ENCODE results near the gene PSMG3. TPM values are rescaled to one million over a fixed set of nuclear protein-coding genes. Genes with fewer than 3 reads are reported as not detected.

Gene PSMG3
- total RNA-seq, 3 donors from 2014 or later = 75.8 to 82.5 (median 82.5) TPM

DNA sequence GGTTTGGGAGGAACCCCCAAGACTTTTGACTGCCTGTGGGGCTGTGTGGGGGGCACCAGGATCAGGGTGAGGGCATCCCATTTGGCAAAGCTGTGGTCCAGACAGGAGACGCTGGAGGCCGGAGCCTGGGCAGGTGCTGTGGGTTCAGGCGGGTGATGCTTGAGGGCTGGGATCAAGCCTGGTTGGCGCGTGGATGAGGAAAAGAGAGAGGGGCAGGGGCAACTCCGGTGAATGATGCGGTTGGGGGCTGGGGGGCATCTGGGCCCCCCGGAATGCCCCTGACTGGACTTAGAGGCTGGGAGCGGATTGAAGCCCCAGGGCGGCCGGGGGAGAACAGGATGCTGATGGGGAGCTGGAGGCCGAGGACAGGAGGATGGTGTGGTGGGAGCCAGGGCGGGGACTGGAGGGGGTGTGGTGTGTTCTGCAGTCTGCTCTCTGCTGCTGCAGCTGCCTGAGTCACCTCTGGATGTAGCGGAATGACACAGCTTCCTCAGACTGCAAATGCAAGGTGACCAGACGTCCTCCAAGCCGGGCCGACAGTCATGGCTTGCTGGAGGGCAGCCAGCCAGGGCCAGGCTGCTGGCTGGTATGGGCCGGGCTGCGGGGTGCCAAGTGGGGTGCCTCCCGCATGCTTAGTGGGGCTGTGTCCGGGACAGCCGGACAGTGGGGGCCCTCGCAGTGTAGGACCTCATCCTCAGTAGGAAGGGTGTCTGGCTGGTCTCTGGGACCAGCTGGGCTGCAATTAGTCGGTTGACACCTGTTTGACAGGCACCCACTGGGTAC lies 36.1 kb downstream of the PSMG3 start:
- peaks cover 2% of the 10 kb centered on the region for H3K36me3 Mint-ChIP-seq (ENCODE audit: insufficient read depth)
- peaks cover 35% of the 10 kb centered on the region for H3K4me1 Mint-ChIP-seq (ENCODE audit: low read depth)
- no peak for DNase-seq
- H3K4me3 Mint-ChIP-seq = peak overlapping the region; percentile 90
- H3K27me3 Mint-ChIP-seq (ENCODE audit: low read depth) = no peaks in the 10 kb centered on the region
- no peaks in the 10 kb centered on the region for H3K9me3 Mint-ChIP-seq
- peak; percentile 32 to 35 for ATAC-seq

DNA sequence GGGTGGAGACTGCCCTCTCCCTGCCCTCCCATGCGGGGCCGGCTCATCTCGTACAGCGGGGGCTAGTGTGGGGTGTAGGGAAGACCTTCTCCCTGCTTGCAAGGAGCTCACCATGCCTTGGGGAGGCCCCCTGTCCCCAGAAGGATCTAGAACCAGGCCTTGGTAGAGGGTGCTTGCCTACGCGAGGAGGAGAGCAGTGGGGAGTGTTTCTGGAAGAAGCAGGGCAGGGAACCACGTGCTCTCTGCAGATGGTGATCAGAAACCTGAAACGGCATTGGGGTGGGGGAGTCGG lies 36.6 kb downstream of the PSMG3 start:
- H3K36me3 Mint-ChIP-seq (ENCODE audit: insufficient read depth) = peaks cover 2% of the 10 kb centered on the region
- no peaks in the 10 kb centered on the region for H3K27me3 Mint-ChIP-seq (ENCODE audit: low read depth)
- H3K9me3 Mint-ChIP-seq = no peaks in the 10 kb centered on the region
- peak overlapping the region; percentile 90 for H3K4me3 Mint-ChIP-seq
- H3K4me1 Mint-ChIP-seq (ENCODE audit: low read depth) = peaks cover 35% of the 10 kb centered on the region
- DNase-seq (no peak), ATAC-seq (no peak)

DNA sequence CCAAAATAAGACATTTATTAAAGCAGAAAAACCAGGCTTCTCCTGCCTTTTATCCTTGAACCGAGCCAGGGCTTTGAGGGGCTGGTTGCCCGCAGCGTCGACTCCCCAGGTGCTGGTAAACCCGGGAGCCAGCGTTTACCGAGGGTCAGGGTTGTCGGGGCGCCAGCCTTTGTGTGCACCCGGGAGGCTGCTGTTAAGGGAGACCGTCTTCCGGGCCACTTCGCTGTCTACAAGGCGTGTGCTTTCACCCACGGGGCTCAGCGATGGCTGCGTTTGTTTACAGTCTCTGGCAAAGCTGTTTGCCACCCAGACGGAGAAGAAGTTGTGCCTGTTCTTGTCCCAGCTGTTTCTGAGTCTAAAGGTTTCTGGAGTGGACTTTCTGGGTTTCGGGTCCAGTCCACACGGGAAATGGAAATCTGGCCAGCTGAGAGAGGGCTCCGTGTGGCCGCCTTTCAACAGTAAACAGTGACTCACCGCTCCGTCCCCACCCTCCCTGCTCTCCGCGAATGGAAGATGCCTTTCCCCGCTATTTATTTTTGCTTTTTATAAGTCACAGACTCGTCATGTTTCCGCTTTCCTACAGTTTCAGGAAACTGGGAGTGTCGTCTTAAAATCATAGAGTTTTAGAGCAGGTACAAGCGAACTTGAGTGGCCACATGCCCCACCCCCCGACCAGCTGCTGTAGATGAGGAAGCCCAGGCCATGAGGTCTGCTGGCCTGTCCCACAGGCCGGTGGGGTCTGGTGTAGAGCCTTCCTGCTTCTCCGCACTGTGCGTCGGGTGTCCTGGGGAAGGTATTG lies 37.2 kb downstream of the PSMG3 start:
- no peaks in the 10 kb centered on the region for H3K27me3 Mint-ChIP-seq (ENCODE audit: low read depth)
- peak overlapping the region; percentile 90 for H3K4me3 Mint-ChIP-seq
- H3K4me1 Mint-ChIP-seq (ENCODE audit: low read depth) = peaks cover 35% of the 10 kb centered on the region
- peaks cover 2% of the 10 kb centered on the region for H3K36me3 Mint-ChIP-seq (ENCODE audit: insufficient read depth)
- DNase-seq = peak; percentile 57
- no peaks in the 10 kb centered on the region for H3K9me3 Mint-ChIP-seq
- ATAC-seq = peak; percentile 42 to 46

DNA sequence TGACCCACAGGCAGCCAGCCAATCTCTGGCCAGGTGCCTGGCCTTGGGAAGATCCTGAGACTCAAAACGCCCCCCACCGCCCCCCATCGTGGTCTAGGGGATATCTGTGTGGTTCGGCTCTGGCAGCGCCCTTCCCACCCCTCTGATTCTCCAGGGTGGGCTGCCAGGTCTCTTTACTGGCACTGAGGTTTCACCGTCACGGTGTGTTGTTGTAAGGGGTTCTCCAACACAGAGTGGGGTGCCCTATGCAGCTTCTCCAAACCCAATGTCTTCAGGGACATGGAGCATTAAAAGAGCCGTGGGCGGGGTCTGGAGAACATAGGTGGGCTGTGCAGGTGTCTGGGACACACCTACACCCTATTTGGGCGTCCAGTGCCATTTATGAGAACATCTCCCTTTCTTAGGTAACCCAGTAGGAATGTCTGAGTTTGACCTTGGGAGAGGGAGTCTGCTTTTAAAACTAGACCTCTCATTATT lies 37.8 kb downstream of the PSMG3 start:
- peaks cover 35% of the 10 kb centered on the region for H3K4me1 Mint-ChIP-seq (ENCODE audit: low read depth)
- DNase-seq = no peak

DNA sequence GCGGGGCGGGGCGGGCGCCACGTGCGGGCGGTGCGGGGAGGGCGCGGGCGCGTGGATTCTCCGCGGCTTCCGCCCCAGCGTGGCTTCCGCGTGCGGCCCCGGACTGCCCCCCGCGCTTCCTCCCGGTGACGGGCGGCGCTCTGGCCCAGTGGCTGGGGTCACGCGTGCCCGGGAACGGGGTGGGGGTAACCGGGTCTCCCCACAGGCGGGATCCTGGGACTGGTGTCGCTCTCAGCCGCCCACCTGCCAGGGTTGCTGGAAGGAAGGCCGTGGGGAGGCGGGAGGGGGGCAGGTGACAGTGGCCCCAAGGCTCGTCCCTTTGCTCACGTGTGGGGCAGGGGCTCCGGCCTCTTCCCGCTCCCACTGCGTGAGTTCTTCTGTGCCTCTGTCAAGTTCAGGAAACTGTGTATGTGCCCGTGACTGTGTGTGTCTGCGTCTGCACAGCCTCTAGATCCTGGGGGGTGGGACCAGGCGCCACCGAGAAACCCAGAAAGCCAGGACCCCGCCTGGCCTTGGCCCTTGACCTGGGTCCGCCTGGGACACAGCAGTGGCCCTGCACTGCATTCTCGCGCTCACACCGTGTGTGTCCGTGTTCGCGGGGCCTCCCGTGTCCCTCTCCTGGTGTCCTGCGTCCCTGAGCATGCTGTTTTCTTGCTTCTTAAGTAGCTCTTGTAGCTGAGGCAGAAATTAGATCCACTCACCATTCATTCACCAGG lies 38.4 kb downstream of the PSMG3 start:
- Mint-ChIP-seq H3K4me1 (ENCODE audit: low read depth) (peaks cover 33% of the 10 kb centered on the region), H3K36me3 (ENCODE audit: insufficient read depth) (peaks cover under 1% of the 10 kb centered on the region), H3K27me3 (ENCODE audit: low read depth) (peaks cover 5% of the 10 kb centered on the region), H3K4me3 (peak overlapping the region; percentile 90), H3K9me3 (no peaks in the 10 kb centered on the region)
- ATAC-seq (peak; percentile 24 to 27), DNase-seq (peak; percentile 38)

More for the DNA sequence above, 37.8 kb downstream of the PSMG3 start:
- Mint-ChIP-seq H3K9me3 (no peaks in the 10 kb centered on the region), H3K27me3 (ENCODE audit: low read depth) (no peaks in the 10 kb centered on the region), H3K4me3 (peak overlapping the region; percentile 90), H3K36me3 (ENCODE audit: insufficient read depth) (peaks cover 2% of the 10 kb centered on the region)
- no peak for ATAC-seq

DNA sequence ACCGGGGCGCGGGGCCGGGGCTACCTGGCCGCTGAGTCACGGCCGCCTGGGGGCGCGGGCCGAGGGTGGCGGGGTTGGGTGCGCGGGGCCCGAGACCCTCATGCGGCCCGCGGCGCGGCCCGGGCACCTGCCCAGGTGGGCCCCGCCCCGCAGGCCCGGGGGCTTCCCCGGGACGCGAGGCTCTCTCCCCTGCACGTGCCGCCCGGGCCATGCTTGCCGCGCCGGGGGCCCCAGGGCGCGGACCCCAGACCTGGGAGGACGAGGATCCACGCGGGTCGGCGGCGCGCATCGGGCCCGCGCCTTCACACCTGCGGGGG lies 38.9 kb downstream of the PSMG3 start:
- no peaks in the 10 kb centered on the region for H3K9me3 Mint-ChIP-seq
- peaks cover 30% of the 10 kb centered on the region for H3K4me1 Mint-ChIP-seq (ENCODE audit: low read depth)
- H3K4me3 Mint-ChIP-seq = no peak overlapping the region
- DNase-seq = no peak
- H3K36me3 Mint-ChIP-seq (ENCODE audit: insufficient read depth) = no peaks in the 10 kb centered on the region
- ATAC-seq = peak; percentile 30 to 39
- H3K27me3 Mint-ChIP-seq (ENCODE audit: low read depth) = peaks cover 5% of the 10 kb centered on the region

DNA sequence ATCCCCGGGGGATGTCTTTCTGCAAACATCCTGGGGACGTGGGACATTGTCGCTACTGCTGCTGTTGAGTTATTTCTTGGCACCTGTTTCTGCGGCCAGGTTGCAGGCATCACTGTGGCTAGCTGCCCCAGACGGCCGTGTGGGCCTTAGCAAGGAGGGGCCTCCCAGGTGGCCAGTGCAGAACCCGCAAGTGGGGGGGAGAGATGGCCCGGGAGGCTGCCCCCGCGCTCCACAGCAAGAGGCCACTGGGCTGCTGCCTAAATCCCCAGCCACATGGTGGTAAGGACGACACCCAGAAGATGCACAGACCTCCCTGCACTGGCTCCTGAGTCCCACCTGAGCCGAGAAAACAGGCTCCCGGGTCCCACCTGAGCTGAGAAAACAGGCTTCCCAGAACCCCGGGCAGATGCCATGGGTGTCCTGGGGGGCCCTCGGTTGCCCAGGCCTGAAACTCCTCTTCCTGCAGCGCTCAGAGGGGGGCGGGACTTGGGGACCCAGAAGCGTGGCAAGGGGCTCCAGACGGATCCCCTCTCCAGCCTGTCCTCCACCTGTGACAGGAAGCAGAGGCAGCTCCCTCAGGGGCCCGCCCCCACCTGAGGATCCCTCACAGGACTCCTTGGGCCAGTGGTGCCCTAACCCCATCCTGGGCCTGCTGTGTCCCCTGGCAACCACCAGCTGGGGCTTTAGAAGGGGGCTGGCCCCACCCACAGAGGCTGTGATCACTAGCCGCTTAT lies 40.3 kb downstream of the PSMG3 start:
- Mint-ChIP-seq H3K36me3 (ENCODE audit: insufficient read depth) (no peaks in the 10 kb centered on the region), H3K4me1 (ENCODE audit: low read depth) (peaks cover 30% of the 10 kb centered on the region), H3K9me3 (no peaks in the 10 kb centered on the region), H3K27me3 (ENCODE audit: low read depth) (peaks cover 8% of the 10 kb centered on the region), H3K4me3 (peak overlapping the region; percentile 74)
- ATAC-seq (no peak), DNase-seq (no peak)

DNA sequence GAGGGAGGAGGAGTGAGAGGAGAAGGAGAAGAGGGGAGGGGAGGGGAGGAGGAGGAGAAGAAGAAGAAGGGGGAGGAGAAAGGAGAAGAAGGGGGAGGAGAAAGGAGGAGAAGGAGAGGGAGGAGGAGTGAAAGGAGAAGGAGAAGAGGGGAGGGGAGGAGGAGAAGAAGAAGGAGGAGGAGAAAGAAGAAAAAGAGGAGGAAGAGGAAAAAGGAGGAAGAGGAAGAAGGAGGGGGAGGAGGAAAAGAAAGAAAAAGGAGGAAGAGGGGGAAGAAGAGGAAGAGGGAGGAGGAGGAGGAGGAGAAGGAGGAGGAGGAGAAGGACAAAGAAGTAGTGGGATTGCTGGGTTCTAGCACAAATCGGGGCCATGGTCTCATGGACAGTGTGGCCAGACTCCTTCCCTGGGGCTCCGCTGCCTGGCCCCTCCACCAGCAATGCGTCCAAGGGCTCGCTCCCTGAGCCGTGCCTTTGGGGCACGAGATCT lies 43.5 kb downstream of the PSMG3 start:
- no peaks in the 10 kb centered on the region for H3K9me3 Mint-ChIP-seq
- ATAC-seq = no peak
- H3K4me3 Mint-ChIP-seq = no peak overlapping the region
- no peaks in the 10 kb centered on the region for H3K36me3 Mint-ChIP-seq (ENCODE audit: insufficient read depth)
- H3K27me3 Mint-ChIP-seq (ENCODE audit: low read depth) = peaks cover 8% of the 10 kb centered on the region
- no peak for DNase-seq
- peaks cover 3% of the 10 kb centered on the region for H3K4me1 Mint-ChIP-seq (ENCODE audit: low read depth)

DNA sequence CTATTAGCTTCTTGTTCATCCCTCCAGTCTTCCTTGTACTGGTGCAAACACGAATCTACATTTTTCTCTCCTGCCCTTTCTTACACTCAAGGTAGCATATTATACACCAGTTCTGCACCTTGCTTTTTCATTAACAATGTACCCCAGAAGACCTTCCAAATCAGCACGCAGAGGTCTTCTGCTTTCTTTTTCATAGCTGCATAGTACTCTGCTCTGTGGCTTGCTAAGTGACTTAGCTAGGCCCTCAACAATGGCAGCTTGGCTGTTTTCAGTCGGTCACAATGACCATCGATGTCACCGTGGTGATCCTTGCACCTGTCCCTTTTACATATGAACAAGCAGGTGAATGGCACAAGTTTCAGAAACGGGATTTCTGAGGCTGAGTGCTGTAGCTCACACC lies 44.4 kb downstream of the PSMG3 start:
- Mint-ChIP-seq H3K27me3 (ENCODE audit: low read depth) (peaks cover 8% of the 10 kb centered on the region), H3K4me3 (no peak overlapping the region), H3K4me1 (ENCODE audit: low read depth) (peaks cover 4% of the 10 kb centered on the region), H3K36me3 (ENCODE audit: insufficient read depth) (no peaks in the 10 kb centered on the region), H3K9me3 (no peaks in the 10 kb centered on the region)
- DNase-seq (no peak), ATAC-seq (no peak)

DNA sequence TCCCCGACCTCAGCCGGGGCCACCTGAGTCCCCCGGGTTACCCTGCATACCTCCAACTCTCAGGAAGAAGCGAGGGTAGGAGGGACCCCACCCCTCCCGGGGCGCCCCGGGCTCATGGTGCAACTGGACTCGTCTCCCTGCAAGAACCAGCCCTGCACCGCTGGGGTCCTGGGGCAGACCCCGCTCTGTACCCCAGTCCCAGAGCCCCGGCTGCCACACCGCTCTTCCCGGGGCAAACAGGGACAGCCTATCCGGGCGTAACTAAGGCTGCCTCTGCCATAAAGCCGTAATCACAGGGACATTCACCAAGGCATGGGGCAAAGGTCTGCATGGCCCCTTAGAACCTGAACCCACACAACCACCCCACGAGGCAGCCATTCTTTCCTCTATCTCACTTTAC lies 46.0 kb downstream of the PSMG3 start:
- ATAC-seq = no peak
- H3K9me3 Mint-ChIP-seq = peaks cover 5% of the 10 kb centered on the region

DNA sequence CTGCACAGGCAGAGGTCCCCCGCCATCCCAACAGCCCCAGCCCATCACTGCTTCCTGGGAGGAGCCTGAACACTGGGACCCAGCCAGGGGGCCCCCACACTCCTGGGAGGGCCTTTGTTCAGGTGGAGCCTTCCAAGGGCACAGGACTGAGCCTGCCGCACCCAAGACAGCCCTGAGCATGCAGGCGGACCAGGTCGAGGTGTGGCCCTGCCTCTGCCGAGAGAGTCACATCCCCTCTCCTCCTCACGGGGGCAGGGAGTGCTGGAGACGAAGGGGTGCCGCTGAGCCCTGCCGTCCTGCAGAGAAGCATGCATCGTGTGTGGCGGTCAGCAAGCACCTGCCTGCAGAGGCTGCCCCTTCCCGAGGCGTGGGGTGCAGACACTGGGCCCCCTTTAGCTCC lies 46.6 kb downstream of the PSMG3 start:
- ATAC-seq (no peak), DNase-seq (no peak)
- Mint-ChIP-seq H3K4me1 (ENCODE audit: low read depth) (peaks cover 4% of the 10 kb centered on the region), H3K27me3 (ENCODE audit: low read depth) (peaks cover 8% of the 10 kb centered on the region), H3K4me3 (no peak overlapping the region), H3K9me3 (peaks cover 5% of the 10 kb centered on the region), H3K36me3 (ENCODE audit: insufficient read depth) (no peaks in the 10 kb centered on the region)

More for the DNA sequence above, 46.0 kb downstream of the PSMG3 start:
- Mint-ChIP-seq H3K4me1 (ENCODE audit: low read depth) (peaks cover 4% of the 10 kb centered on the region), H3K4me3 (no peak overlapping the region), H3K27me3 (ENCODE audit: low read depth) (peaks cover 8% of the 10 kb centered on the region), H3K36me3 (ENCODE audit: insufficient read depth) (no peaks in the 10 kb centered on the region)
- DNase-seq = no peak

DNA sequence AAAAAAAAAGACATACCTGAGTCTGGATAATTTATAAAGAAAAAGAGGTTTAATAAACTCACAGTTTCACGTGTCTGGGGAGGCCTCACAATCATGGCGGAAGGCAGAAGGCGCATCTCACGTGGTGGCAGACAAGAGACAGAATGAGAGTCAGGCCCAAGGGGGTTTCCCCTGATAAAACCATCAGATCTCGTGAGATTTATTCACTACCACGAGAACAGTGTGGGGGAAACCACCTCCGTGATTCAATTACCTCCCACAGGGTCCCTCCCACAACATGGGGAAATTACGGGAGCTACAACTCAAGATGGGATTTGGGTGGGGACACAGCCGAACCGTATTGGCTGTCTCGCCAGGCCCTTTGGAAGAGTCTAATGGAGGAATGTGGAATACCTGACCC lies 48.4 kb downstream of the PSMG3 start:
- H3K4me3 Mint-ChIP-seq = no peak overlapping the region
- ATAC-seq (peak; percentile 66), DNase-seq (no peak)
- H3K9me3 Mint-ChIP-seq = peaks cover 5% of the 10 kb centered on the region
- peaks cover 4% of the 10 kb centered on the region for H3K4me1 Mint-ChIP-seq (ENCODE audit: low read depth)
- H3K36me3 Mint-ChIP-seq (ENCODE audit: insufficient read depth) = no peaks in the 10 kb centered on the region
- peaks cover 3% of the 10 kb centered on the region for H3K27me3 Mint-ChIP-seq (ENCODE audit: low read depth)

DNA sequence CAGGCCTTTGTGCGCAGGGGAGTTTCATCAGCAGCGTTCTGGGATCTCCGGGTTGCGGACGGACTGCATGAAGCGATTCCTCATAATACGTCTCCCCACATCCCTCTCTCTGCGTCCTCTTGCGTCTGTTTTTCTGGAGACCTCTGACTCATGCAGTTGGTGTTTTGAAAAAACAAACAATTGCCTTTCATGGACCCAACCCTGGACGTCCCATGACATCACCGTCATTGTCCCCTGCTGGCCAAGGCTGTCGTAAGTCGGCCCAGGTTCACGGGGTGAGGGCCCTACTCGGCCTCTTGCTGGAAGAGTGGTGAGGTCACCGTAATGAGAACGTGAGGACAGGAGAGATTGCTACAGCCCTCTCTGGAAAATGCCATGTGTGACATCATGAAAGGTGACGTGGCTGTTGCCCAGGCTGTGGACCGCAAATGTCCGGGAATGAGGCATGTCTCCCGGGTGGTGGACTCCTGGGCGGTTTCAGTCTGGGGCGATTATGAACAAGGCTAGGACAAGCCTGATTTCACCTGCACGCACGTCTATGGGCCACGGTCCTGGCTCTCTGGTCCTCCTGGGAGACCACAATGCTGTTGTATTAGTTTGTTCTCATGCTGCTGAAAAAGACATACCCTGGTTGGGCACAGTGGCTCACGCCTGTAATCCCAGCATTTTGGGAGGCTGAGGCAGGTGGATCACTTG lies 49.1 kb downstream of the PSMG3 start:
- Mint-ChIP-seq H3K9me3 (peaks cover 5% of the 10 kb centered on the region), H3K4me3 (no peak overlapping the region), H3K27me3 (ENCODE audit: low read depth) (peaks cover 3% of the 10 kb centered on the region), H3K4me1 (ENCODE audit: low read depth) (peaks cover 4% of the 10 kb centered on the region), H3K36me3 (ENCODE audit: insufficient read depth) (no peaks in the 10 kb centered on the region)
- DNase-seq = no peak
- no peak for ATAC-seq
